COR-L47 (cell line): ENCODE measurements around the gene POLE3.
"Not testable (repeated sequence)": the region's sequence is repeated elsewhere in the genome, so short reads cannot be mapped to it uniquely, and the experiment has no call there.

Experiments
- DNase-seq: peaks from one replicate; lab custom pipeline; 2025; lab: John Stamatoyannopoulos, UW

The POLE3 gene

DNA sequence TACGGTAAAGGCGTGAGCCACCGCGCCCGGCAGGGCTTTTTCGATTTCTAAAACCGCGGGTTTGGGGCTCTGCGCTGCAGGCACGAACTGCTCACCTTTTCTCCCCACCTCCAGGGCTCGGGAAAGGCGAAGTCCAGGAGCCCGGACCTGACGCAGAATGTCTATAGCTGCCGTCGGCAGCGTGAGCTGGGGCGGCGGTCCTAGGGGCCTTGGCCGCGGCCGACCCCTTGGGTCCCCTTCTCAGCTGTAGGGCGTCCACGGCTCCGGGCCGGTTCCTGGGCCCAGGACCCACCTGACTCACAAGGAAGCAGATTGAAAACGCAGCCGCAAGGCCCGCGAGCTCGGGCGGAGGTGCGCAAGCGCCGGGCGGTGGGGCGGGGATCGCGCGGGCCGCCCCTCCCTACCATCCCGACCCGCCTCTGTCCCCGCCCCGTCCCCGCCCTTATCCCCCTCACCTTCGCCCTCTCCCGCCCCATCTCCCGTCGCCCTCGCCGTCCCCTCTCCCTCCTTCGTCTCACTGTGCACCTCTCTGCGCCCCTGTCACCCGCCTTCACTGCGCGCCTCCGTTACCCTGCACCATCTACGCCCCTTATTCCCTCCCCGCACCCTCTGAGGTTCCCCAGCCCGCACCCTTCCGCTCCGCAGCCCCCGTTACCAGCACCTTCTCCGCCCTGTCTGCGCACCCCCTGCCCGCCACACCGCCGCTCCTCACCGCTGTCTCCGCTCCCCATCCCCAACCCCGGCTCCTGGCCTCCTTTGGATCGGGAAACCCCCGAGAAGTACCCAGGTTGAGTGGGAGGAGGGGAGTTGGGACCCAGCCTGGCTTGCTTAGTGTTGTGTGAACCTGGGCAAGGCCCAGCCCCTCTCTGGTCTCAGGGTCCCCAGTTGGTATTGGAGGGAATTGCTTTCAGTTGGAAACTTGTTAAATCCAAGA lies 33.6 kb downstream of the POLE3 start, which contains the start of gene HDHD3:
Gene HDHD3 (minus strand): TSS at position 353 of the 934 bp plus-strand sequence. CDS start 2,632 bp downstream, outside the sequence.
- DNase-seq = peak; percentile 65

DNA sequence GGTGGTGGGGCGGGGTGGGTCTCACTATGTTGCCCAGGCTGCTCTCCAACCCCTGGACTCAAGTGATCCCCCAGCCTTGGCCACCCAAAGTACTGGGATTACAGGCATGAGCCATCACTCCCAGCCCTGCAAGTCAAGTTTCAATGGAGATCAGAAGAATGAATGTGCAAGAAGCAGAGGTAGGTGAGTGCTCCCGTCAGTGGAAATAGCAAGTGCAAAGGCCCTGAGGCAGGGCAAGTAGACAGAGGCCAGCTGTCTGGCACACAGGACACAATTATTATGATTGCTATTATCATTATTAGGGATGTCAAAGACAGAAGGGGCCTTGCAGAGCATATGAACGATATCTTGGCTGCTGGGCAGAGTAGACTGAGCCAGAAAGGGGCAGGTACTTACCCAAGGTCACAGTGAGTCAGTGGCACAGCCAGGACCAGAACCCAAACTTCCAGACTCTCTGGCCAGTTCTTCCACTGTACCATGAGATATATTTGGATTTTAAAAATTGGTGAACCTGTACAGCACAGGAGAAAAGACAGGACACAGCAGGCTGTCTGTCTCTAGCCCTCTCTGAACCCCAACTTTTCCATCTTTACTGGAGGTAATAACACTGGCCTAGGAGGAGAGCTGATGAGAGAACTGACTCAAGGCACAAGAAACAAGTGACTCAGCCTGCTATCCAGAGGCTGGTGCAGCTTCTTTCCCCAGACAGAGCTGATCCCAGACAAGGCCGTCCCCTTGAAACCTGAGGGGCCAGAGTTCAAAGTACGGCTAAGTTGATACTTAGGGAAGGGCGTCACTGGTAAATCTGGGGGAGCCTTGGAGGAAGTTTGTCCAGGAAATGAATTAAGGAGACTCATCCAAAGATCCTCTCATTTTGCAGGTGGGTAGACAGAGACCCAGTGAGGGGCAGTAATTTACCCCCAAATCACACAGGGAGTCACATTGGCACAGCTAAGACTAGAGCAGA lies 35.1 kb downstream of the POLE3 start:
- DNase-seq = no peak

DNA sequence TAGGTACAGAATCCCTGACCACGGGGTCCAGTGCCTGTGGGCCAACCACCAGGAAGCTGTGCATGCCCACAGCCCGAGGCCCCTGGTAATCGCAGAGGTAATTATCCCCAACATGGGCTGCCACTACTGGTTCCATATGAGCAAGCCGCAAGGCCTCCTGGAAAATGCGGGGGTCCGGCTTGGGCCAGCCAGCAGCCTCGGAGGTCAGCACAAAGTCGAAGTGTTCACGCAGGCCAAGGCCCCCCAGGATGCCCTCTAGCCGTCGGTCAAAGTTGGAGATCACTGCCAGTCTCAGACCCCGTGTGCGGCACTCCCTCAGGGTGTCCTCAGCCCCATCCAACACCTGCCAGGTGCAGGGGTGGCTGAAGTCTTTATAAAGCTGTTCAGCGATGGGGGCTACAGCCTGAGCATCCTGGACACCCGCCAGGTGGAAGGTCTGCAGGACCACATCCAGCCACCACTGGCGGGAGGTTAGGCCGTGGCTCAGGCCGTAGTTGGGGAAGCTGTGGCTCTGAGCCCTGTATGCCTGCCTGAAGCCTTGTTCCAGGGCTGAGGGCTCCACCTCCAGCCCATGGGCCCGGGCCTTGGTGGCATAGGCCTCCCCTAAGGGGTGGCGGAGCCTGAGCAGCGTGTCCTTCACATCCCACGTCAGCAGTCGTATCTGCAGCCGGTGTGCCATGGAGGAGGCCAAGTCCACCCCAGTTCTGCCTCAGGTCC lies 36.6 kb downstream of the POLE3 start:
- DNase-seq = no peak

- no peak for DNase-seq
Observed at GRCh38 chr9:113373256-113373655, 37.2 kb downstream of the POLE3 start.

- no peak for DNase-seq
Observed at GRCh38 chr9:113372059-113372458, 38.4 kb downstream of the POLE3 start.

DNA sequence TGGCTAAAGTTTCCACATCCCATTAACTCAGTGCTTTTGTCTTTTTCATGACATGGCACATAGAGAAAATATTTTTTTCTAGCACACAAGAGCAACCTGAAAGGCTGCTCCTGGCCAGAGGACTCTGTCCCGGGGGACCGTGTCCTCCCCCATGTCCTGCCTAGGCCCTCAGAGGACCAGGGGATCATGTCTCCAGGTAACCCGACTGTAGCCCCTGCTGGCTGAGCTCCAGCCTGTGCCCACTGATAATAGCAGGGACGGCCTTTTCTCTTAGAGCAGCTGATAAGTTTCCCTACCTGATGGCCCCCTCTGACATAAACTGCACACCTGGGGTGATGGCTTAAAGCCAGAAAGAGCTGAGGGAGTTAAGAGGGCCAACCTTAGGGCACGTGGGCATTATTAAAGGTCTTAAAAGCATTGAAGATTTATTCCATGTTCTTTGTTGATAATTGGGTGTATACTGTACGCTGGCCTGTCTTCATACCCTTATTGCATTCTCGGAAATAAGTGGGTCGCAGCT lies 39.6 kb downstream of the POLE3 start:
- DNase-seq = no peak

- no peak for DNase-seq
Observed at GRCh38 chr9:113369855-113370140, 40.7 kb downstream of the POLE3 start.

- no peak for DNase-seq
Observed at GRCh38 chr9:113368982-113369854, 41.3 kb downstream of the POLE3 start.

GRCh38 chr9:113368348-113368981 lies 42.0 kb downstream of the POLE3 start:
- DNase-seq = no peak

DNA sequence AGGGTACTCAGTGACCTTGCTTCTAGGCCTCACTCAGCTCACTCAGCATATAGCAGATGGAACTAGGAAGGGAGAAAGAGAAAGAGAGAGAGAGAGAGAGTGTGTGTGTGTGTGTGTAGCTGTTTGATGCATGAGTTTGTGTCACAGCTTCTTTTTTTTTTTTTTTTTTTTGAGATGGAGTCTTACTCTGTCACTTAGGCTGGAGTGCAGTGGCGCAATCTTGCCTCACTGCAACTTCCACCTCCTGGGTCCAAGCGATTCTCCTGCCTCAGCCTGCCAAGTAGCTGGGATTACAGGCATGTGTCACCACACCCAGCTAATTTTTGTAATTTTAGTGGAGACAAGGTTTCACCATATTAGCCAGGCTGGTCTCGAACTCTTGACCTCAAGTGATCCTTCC lies 44.8 kb downstream of the POLE3 start:
- not testable (repeated sequence) for DNase-seq

DNA sequence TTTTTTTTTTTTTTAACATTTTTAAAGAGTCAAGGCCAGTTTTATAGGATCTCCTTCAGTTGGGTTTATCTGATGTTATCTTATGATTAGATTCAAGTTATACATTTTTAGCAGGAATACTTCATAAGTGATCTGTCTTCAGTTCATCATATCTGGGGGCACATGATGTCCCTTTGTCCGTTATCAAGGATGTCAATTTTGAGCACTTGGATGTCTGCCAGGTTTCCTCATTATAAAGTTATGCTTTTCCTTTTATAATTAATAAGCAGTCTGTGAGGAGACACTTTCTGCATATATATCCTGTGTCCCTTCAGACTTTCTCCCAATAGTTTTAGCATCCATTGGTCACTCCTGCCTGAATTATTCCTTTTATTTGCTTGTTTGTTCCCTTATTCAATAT lies 45.5 kb downstream of the POLE3 start:
- no peak for DNase-seq

GRCh38 chr9:113363336-113363735 lies 47.1 kb downstream of the POLE3 start:
- no peak for DNase-seq

DNA sequence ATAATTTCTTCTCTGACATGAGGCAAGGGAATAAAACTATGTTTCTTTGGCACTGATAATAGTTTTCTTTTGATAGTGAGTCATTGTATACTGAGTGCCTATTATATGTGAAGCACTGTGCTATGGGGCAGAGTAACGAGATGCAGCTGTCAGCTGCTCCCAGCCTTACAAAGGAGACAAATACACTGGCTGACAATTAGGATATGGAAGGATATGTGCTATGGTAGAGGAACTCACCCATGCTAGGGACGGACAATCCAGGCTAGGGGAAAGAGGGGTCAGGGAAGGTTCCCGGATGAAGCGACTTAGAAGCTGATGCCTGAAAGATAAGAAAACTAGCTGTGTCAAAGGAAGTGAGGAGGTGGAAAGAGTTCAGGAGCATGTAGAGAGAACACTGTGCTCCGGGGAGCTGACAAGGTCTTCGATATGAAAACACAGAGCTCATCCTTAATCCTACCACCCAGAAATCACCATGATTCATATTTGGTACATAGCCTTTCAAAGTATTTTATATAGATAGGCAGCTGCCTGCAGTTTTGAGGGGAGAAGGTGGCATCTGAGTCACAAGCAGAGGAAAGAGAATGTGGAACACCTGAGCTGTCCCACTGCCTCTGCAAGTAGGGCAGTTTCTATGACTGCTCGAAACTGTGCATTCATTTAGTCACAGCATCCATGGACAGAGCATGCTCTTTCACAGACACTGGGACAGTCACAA lies 49.0 kb downstream of the POLE3 start:
- no peak for DNase-seq

GRCh38 chr9:113360242-113360842 lies 50.1 kb downstream of the POLE3 start:
- no peak for DNase-seq

DNA sequence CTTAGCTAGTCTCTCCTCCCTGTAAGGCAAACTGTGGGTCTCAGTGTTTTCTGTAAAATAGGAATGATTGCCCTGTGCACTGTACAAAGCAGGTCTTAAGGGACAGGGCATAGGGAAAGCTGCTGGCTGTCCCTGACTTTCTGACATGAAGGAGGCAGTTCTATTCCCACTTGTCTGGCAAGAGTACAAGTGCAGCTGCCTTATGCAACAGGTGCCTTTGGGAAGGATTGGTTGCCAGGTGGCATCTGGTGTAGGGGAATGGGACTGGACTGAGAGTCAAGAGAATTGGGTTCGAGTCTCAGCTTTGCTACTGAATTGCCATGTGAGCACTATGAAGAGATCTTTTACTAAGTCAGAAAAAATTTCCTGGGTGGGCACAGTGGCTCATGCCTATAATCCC lies 51.1 kb downstream of the POLE3 start:
- no peak for DNase-seq
